Measurements from ENCODE around the gene TCF3.

DNA sequence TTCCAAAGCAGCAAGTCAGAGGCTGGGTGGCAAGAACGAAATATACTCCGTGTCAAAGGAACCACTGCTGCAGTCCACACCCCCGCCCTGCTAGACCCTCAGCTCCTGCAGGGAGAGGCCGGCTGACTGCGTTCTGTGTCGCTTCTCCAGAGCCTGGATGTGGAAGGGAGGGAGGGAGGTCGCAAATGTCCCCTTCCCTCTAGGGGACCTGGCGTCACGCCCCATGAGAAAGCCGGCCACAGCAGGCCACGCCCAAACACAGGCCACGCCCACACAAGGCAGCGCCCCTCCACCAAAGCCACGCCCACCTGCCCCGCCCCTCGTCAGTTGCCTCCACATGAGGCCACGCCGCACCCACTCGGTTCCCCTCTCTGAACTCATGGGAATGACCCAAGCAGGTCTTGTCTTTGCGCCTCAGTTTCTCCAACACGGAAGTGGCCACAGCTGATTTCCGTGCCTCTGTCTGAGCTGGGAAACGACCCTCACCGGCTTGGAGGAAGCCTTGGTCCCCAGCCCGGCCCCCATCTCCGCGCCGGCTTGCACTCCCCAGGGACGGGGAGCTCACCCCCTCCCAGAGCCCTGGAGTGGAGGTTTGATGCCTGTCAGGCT lies 38.4 kb upstream of the TCF3 start:
- TF ChIP-seq, protein P1, sequence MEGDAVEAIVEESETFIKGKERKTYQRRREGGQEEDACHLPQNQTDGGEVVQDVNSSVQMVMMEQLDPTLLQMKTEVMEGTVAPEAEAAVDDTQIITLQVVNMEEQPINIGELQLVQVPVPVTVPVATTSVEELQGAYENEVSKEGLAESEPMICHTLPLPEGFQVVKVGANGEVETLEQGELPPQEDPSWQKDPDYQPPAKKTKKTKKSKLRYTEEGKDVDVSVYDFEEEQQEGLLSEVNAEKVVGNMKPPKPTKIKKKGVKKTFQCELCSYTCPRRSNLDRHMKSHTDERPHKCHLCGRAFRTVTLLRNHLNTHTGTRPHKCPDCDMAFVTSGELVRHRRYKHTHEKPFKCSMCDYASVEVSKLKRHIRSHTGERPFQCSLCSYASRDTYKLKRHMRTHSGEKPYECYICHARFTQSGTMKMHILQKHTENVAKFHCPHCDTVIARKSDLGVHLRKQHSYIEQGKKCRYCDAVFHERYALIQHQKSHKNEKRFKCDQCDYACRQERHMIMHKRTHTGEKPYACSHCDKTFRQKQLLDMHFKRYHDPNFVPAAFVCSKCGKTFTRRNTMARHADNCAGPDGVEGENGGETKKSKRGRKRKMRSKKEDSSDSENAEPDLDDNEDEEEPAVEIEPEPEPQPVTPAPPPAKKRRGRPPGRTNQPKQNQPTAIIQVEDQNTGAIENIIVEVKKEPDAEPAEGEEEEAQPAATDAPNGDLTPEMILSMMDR (IDR thresholded peaks at IDR 0.05): no peak
- TF ChIP-seq POLR2A (IDR thresholded peaks at IDR 0.05): no peak
